ENCODE results near the gene SLC17A9.

Gene SLC17A9

GRCh38 chr20:62908971-62909791, 43.3 kb upstream of the SLC17A9 start:
- TF ChIP-seq, protein P1, sequence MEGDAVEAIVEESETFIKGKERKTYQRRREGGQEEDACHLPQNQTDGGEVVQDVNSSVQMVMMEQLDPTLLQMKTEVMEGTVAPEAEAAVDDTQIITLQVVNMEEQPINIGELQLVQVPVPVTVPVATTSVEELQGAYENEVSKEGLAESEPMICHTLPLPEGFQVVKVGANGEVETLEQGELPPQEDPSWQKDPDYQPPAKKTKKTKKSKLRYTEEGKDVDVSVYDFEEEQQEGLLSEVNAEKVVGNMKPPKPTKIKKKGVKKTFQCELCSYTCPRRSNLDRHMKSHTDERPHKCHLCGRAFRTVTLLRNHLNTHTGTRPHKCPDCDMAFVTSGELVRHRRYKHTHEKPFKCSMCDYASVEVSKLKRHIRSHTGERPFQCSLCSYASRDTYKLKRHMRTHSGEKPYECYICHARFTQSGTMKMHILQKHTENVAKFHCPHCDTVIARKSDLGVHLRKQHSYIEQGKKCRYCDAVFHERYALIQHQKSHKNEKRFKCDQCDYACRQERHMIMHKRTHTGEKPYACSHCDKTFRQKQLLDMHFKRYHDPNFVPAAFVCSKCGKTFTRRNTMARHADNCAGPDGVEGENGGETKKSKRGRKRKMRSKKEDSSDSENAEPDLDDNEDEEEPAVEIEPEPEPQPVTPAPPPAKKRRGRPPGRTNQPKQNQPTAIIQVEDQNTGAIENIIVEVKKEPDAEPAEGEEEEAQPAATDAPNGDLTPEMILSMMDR (IDR thresholded peaks at IDR 0.05; ENCODE audit: low read depth, low read length, missing control alignments): no peak
- no peak for DNase-seq (ENCODE audit: low read depth)
- H3K4me3 ChIP-seq (ENCODE audit: low read depth, low read length): no peak overlapping the region

- TF ChIP-seq, protein P1 (IDR thresholded peaks at IDR 0.05; ENCODE audit: low read depth, low read length, missing control alignments): no peak
- no peak for DNase-seq (ENCODE audit: low read depth)
- H3K4me3 ChIP-seq (ENCODE audit: low read depth, low read length): no peak overlapping the region
These were observed 42.2 kb upstream of the SLC17A9 start for GRCh38 chr20:62910217-62910766.

DNA sequence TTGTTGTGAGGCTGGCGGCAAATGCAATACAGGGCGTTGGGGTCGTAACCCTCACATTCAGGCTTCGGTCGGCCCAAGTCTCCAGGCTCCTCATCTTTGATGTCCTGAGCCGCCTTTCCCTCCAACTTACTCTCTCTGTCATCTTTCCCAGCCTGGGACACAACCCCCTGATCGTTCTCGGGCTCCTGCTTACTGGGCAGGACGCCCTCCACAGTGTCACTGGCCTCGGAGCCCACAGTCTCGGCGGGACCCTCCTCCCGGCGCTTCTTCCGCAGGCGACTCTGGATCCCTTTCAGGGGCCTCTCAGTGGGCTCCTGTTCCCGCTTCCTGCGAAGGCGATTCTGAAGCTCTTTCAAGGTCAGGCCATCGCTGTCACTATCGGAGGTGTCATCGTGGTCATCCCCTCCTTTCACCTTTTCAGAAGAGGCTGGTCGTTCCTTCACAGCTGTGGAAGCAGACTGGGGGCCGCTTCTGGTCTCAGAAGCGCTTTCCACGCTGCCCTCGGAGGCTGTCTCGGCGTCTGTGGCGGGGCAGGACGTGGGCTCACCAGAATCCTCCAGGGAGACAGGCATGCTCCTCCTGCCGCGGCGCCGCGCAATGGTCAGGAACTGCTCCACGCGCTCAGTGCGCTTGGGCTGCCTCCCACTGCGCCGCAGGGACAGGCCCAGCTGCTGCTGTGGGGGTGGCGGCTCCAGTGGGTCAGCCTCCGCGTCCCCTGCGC, 41.6 kb upstream of the SLC17A9 start:
- H3K4me3 ChIP-seq (ENCODE audit: low read depth, low read length): no peak overlapping the region
- no peak for DNase-seq (ENCODE audit: low read depth)
- TF ChIP-seq, protein P1 (IDR thresholded peaks at IDR 0.05; ENCODE audit: low read depth, low read length, missing control alignments): no peak

GRCh38 chr20:62911701-62912280, 40.7 kb upstream of the SLC17A9 start:
- H3K4me3 ChIP-seq (ENCODE audit: low read depth, low read length): no peak overlapping the region
- DNase-seq (ENCODE audit: low read depth): no peak
- TF ChIP-seq, protein P1 (IDR thresholded peaks at IDR 0.05; ENCODE audit: low read depth, low read length, missing control alignments): no peak

GRCh38 chr20:62913043-62913630, 39.4 kb upstream of the SLC17A9 start:
- TF ChIP-seq, protein P1 (IDR thresholded peaks at IDR 0.05; ENCODE audit: low read depth, low read length, missing control alignments): no peak
- no peak overlapping the region for H3K4me3 ChIP-seq (ENCODE audit: low read depth, low read length)
- no peak for DNase-seq (ENCODE audit: low read depth)

DNA sequence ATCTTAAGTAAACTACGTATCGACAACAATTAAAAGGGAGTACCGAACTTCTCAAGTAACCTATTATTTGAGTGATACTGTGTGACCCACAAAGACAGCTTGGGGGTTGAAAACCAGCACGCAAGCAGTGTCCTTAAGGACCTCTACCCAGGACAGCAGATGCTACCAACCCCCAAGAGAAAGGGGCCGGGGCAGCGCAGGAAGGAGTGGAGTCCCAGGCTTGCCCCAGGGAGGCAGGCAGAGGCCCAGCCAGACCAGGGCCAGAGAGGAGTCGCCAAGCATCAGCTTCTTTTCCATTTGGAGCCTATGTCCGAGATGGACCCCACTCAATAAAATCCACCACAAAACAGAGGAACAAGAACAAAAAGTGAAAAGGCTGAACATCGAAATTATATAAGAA, 38.1 kb upstream of the SLC17A9 start:
- TF ChIP-seq, protein P1 (IDR thresholded peaks at IDR 0.05; ENCODE audit: low read depth, low read length, missing control alignments): no peak
- DNase-seq (ENCODE audit: low read depth): no peak
- no peak overlapping the region for H3K4me3 ChIP-seq (ENCODE audit: low read depth, low read length)
